GM19238 (cell line): ENCODE measurements around the gene OR2D2.
"Not testable (repeated sequence)": the region's sequence is repeated elsewhere in the genome, so short reads cannot be mapped to it uniquely, and the experiment has no call there.

Source experiments
- DNase-seq: peaks from one replicate; pipeline ENCODE4 v3.0.0; 2011; ENCODE audit warnings: low spot score; ENCODE audit not compliant: insufficient read length

OR2D2 gene

GRCh38 chr11:6882751-6883150 is 9.5 kb downstream of the OR2D2 start:
- no peak for DNase-seq

DNA sequence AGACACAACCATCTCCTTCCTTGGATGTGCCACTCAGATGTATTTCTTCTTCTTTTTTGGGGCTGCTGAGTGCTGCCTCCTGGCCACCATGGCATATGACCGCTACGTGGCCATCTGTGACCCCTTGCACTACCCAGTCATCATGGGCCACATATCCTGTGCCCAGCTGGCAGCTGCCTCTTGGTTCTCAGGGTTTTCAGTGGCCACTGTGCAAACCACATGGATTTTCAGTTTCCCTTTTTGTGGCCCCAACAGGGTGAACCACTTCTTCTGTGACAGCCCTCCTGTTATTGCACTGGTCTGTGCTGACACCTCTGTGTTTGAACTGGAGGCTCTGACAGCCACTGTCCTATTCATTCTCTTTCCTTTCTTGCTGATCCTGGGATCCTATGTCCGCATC is 15.4 kb downstream of the OR2D2 start:
- no peak for DNase-seq

- no peak for DNase-seq
Observed at GRCh38 chr11:6876325-6876724, 16.0 kb downstream of the OR2D2 start, which contains the start of gene OR10A4. Gene OR10A4, plus strand, starts transcription at chr11:6876625. Its CDS starts 23 bp downstream, at chr11:6876648.

GRCh38 chr11:6875761-6876160 is 16.5 kb downstream of the OR2D2 start:
- DNase-seq: no peak

DNA sequence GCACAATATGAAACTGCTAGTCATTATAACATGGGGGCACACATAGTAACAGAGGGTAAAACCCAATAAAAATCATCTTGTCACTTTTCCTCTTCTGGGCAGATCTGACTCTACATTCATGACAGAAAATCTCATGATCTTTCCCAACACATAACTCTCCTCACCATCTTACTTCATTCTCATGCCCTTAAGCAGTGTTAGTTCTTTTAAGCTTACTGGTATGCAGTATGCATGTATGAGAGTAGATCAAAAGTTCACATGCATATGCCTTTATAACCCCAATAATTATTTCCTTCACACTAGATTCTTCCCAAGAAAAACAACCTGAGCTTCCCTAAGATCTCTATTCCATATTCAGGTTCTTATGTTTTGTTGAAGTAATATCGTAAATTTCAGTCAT is 21.0 kb downstream of the OR2D2 start:
- DNase-seq: no peak

DNA sequence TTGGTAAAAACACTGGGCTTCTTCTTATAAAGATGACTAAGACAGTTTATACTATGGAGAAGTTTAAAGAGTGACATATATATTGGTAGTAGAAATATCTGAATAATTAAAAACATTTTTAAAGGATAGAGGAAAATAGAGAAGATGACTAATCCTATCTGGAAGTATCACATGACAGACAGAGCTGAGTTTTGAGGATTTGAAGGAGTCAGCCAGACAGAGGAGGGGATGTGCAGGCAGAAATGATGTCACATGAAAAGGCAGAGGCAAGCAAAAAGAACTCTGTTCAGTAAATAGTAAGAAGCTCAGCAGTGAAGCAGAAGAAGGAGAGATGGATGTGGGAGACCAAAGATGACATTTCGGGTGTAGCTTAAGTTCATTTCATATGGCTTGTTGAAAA is 27.9 kb downstream of the OR2D2 start:
- no peak for DNase-seq

DNA sequence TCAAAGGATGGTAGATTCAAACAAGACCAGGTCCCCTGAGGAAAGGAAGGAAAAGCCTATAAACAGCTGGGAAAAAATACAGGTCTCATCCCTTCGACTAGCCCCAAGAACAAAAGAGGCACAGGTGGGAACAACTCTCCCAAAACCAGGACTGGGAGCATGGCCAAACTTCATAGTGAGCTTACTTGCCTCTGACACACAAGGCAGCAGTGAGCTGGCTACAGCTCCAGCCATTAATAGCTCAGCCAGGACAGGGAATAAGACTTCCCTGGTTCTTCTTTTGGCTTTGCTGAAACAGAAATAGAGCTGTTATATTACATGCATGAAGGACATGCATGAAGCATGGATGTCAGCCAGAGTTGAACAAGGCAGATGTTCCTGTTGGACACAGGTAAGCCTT is 29.3 kb downstream of the OR2D2 start, which contains the start of gene OR10A2:
Gene OR10A2, plus strand, starts transcription at position 97 of the 400 bp plus-strand sequence. CDS start 6,698 bp downstream, outside the sequence.
- DNase-seq: no peak

DNA sequence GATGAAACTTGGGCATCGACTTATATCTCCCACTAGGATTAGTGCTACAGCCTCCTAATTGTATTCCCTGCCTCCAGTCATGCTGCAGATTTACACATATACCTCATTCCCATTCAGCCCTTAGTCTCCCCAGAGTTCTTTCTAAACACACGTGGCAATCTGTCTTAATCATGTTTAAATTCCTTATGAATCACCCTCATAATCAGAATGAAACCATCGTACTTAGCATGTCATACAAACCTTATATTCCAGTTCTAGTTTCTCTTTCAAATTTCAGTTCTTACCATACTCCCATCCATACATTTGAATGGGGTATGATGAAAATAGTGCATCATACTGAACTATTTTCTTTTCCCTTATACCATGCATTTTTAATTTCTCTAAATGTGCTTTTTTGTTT is 35.4 kb downstream of the OR2D2 start:
- DNase-seq: no peak

- DNase-seq: no peak
Observed at GRCh38 chr11:6855971-6856541, 36.2 kb downstream of the OR2D2 start.

GRCh38 chr11:6854801-6855200 is 37.5 kb downstream of the OR2D2 start:
- DNase-seq: not testable (repeated sequence)

GRCh38 chr11:6850526-6850925 is 41.8 kb downstream of the OR2D2 start:
- DNase-seq: no peak

GRCh38 chr11:6845383-6845782 is 46.9 kb downstream of the OR2D2 start, which contains the start of gene OR10A5:
Gene OR10A5, plus strand, starts transcription at chr11:6845683. Its CDS starts 0 bp downstream, at chr11:6845683.
- no peak for DNase-seq

GRCh38 chr11:6844356-6844755 is 47.9 kb downstream of the OR2D2 start:
- DNase-seq: no peak

- DNase-seq: no peak
Observed at GRCh38 chr11:6843670-6844069, 48.6 kb downstream of the OR2D2 start.

- no peak for DNase-seq
Observed at GRCh38 chr11:6841694-6842093, 50.6 kb downstream of the OR2D2 start.
